H9 (cell line): ENCODE data around the gene ADCY1. TPM values are rescaled to one million over a fixed set of nuclear protein-coding genes. Genes with fewer than 3 reads are reported as not detected.

Source experiments
- DNase-seq: peaks from one replicate; pipeline ENCODE4 v3.0.0-alpha.2; 2017
- H2AFZ ChIP-seq: one replicate; pipeline ENCODE4 v1.6.1; 2013; ENCODE audit warnings: mild to moderate bottlenecking, low read length, control low read depth, moderate library complexity
- H2AK5ac ChIP-seq: 2 replicates; pipeline ENCODE4 v1.6.1; 2013; ENCODE audit warnings: low read length, control low read depth, mixed read lengths; ENCODE audit not compliant: insufficient read length
- H2BK120ac ChIP-seq: one replicate; pipeline ENCODE4 v1.6.1; 2013; ENCODE audit warnings: low read depth, mild to moderate bottlenecking, low read length, control low read depth, inconsistent platforms; ENCODE audit not compliant: poor library complexity, severe bottlenecking
- H2BK12ac ChIP-seq: 2 replicates; pipeline ENCODE4 v1.6.1; 2013; ENCODE audit warnings: low read length, control low read depth, mixed read lengths, low read depth; ENCODE audit not compliant: insufficient read length
- H2BK15ac ChIP-seq: 2 replicates; pipeline ENCODE4 v1.6.1; 2013; ENCODE audit warnings: low read depth, low read length, control low read depth
- H2BK20ac ChIP-seq: one replicate; pipeline ENCODE4 v1.6.1; 2013; ENCODE audit warnings: low read depth, mild to moderate bottlenecking, low read length, control low read depth, inconsistent platforms; ENCODE audit not compliant: poor library complexity, severe bottlenecking
- H2BK5ac ChIP-seq: 2 replicates; pipeline ENCODE4 v1.6.1; 2013; ENCODE audit warnings: low read length, control low read depth, mixed read lengths; ENCODE audit not compliant: insufficient read length
- H3K14ac ChIP-seq: 2 replicates; pipeline ENCODE4 v1.6.1; 2013; ENCODE audit warnings: low read length, control low read depth; ENCODE audit not compliant: insufficient read depth
- H3K18ac ChIP-seq: 2 replicates; pipeline ENCODE4 v1.6.1; 2013; ENCODE audit warnings: low read depth, mild to moderate bottlenecking, mixed read lengths, low read length, control low read depth; ENCODE audit not compliant: insufficient read length
- H3K23ac ChIP-seq: 2 replicates; pipeline ENCODE4 v1.6.1; 2013; ENCODE audit warnings: low read length, control low read depth, mixed read lengths, low read depth; ENCODE audit not compliant: insufficient read length
- H3K23me2 ChIP-seq: 2 replicates; pipeline ENCODE4 v1.6.1; 2013; ENCODE audit warnings: low read depth, mild to moderate bottlenecking, mixed read lengths, low read length, control low read depth; ENCODE audit not compliant: insufficient read length, poor library complexity, severe bottlenecking
- H3K27ac ChIP-seq: 2 replicates; pipeline ENCODE4 v1.5.1; 2013; ENCODE audit warnings: low read length, control low read depth, mixed read lengths, low read depth; ENCODE audit not compliant: insufficient read length
- H3K27me3 ChIP-seq: 2 replicates; pipeline ENCODE4 v1.6.1; 2013; ENCODE audit warnings: low read length, control low read depth, inconsistent platforms; ENCODE audit not compliant: insufficient read depth
- H3K4ac ChIP-seq: 2 replicates; pipeline ENCODE4 v1.6.1; 2013; ENCODE audit warnings: low read depth, mild to moderate bottlenecking, control low read depth, inconsistent platforms, low read length, moderate library complexity
- H3K4me1 ChIP-seq: 2 replicates; pipeline ENCODE4 v1.6.1; 2013; ENCODE audit warnings: low read length, control low read depth, inconsistent platforms; ENCODE audit not compliant: insufficient read depth
- H3K4me2 ChIP-seq: 2 replicates; pipeline ENCODE4 v1.6.1; 2013; ENCODE audit warnings: low read length, control low read depth, mixed read lengths; ENCODE audit not compliant: insufficient read length, insufficient read depth
- H3K56ac ChIP-seq: 2 replicates; pipeline ENCODE4 v1.6.1; 2013; ENCODE audit warnings: low read depth, mild to moderate bottlenecking, mixed read lengths, low read length, control low read depth; ENCODE audit not compliant: insufficient read length
- H3K79me1 ChIP-seq: 2 replicates; pipeline ENCODE4 v1.6.1; 2013; ENCODE audit warnings: low read depth, mild to moderate bottlenecking, moderate library complexity, low read length, control low read depth, inconsistent platforms; ENCODE audit not compliant: insufficient read depth, poor library complexity, severe bottlenecking
- H3K79me2 ChIP-seq: 2 replicates; pipeline ENCODE4 v1.6.1; 2013; ENCODE audit warnings: low read length, control low read depth, inconsistent platforms; ENCODE audit not compliant: insufficient read depth
- H3K9ac ChIP-seq: 2 replicates; pipeline ENCODE4 v1.6.1; 2013; ENCODE audit warnings: low read length, control low read depth, mixed read lengths; ENCODE audit not compliant: insufficient read length; ENCODE audit errors: extremely low read depth
- H3K9me3 ChIP-seq: one replicate; pipeline ENCODE4 v1.6.1; 2013; ENCODE audit warnings: low read depth, low read length, inconsistent platforms; ENCODE audit not compliant: control insufficient read depth
- H3T11ph ChIP-seq: one replicate; pipeline ENCODE4 v1.6.1; 2013; ENCODE audit warnings: mild to moderate bottlenecking, low read length, control low read depth, inconsistent platforms
- H4K20me1 ChIP-seq: one replicate; pipeline ENCODE4 v1.6.1; 2013; ENCODE audit not compliant: control insufficient read depth, insufficient read length, insufficient read depth
- H4K5ac ChIP-seq: 2 replicates; pipeline ENCODE4 v1.6.1; 2013; ENCODE audit warnings: low read depth, mild to moderate bottlenecking, mixed read lengths, low read length, control low read depth; ENCODE audit not compliant: insufficient read length
- H4K8ac ChIP-seq: replicated peaks from 2 replicates; pipeline ENCODE4 v1.6.1; 2013; ENCODE audit warnings: low read length, control low read depth, mixed read lengths, low read depth; ENCODE audit not compliant: insufficient read length
- H4K91ac ChIP-seq: 2 replicates; pipeline ENCODE4 v1.6.1; 2013; ENCODE audit warnings: low read depth, mild to moderate bottlenecking, moderate library complexity, mixed read lengths, low read length, control low read depth; ENCODE audit not compliant: insufficient read length
- H3K27ac Mint-ChIP-seq, 3 experiments: 2 replicates in 2 of 3; 3 replicates in 1 of 3; pipeline ENCODE4 v1.8.0; 2020 to 2021; ENCODE audit warnings: mixed read lengths in 3 of 3, mild to moderate bottlenecking in 1 of 3, moderate library complexity in 1 of 3
- H3K27me3 Mint-ChIP-seq: 2 replicates; pipeline ENCODE4 v1.8.0; 2021; ENCODE audit warnings: low read depth, mild to moderate bottlenecking, moderate library complexity, mixed read lengths
- H3K36me3 Mint-ChIP-seq, 3 experiments: 2 replicates in 2 of 3; 3 replicates in 1 of 3; pipeline ENCODE4 v1.8.0; 2020 to 2021; ENCODE audit warnings: low read depth in 3 of 3, mixed read lengths in 3 of 3; ENCODE audit not compliant: insufficient read depth in 1 of 3
- H3K4me1 Mint-ChIP-seq, 2 experiments: 2 replicates each; pipeline ENCODE4 v1.8.0; 2020; ENCODE audit warnings: mixed read lengths in 2 of 2
- H3K4me3 Mint-ChIP-seq, 2 experiments: 2 replicates in 1 of 2; 3 replicates in 1 of 2; pipeline ENCODE4 v1.8.0; 2020 to 2021; ENCODE audit warnings: mild to moderate bottlenecking in 2 of 2, mixed read lengths in 2 of 2, moderate library complexity in 1 of 2
- H3K9me3 Mint-ChIP-seq, 2 experiments: 2 replicates in 1 of 2; 3 replicates in 1 of 2; pipeline ENCODE4 v1.8.0; 2020; ENCODE audit warnings: mild to moderate bottlenecking in 2 of 2, mixed read lengths in 2 of 2, moderate library complexity in 1 of 2
- CTCF ChIP-seq: fragments of 200-600 bp; sonication (generic); conservative IDR thresholded peaks from 3 replicates; pipeline ENCODE4 v1.8.0; 2021; ENCODE audit warnings: antibody characterized with exemption, mild to moderate bottlenecking
- WGBS: extraction: QIAGEN DNeasy Blood & Tissue Kit; methylation state at CpG from one replicate; pipeline ENCODE4 v1.1.7; 2013; ENCODE audit warnings: missing lambda C conversion rate, low lambda C conversion rate, mixed read lengths; ENCODE audit not compliant: insufficient read length; ENCODE audit errors: extremely low coverage; 5-methylcytosine and 5-hydroxymethylcytosine counted together
- total RNA-seq: library from RNA; stranded (reverse); gene quantifications from 2 replicates; pipeline ENCODE4 v1.2.1, GENCODE V29; 2021

Gene ADCY1
- total RNA-seq, 1 experiment from 2014 or later, result 21.6 TPM

GRCh38 chr7:45692031-45692430 lies 117.9 kb downstream of the ADCY1 start:
- no peak overlapping the region for H4K8ac ChIP-seq
- WGBS, result no CpG with 5 or more reads among the region's 3 CpGs
- no peak for TF ChIP-seq CTCF
- Mint-ChIP-seq H3K36me3 (peaks cover 0 to 12% (median 7%) of the 10 kb centered on the region in 3 experiments; a peak in 5 of 7 replicates), H3K9me3 (no peaks in the 10 kb centered on the region), H3K4me1 (no peaks in the 10 kb centered on the region), H3K27ac (no peak overlapping the region), H3K4me3 (no peak overlapping the region), H3K27me3 (no peaks in the 10 kb centered on the region)
- no peak overlapping the region for H3T11ph ChIP-seq
- H2BK15ac ChIP-seq, result no peak overlapping the region
- H3K56ac ChIP-seq, result no peak overlapping the region
- H2BK5ac ChIP-seq, result no peak overlapping the region
- no peaks in the 10 kb centered on the region for H3K4me1 ChIP-seq
- no peak overlapping the region for H3K14ac ChIP-seq
- H3K27me3 ChIP-seq, result no peaks in the 10 kb centered on the region
- H3K27ac ChIP-seq, result no peak overlapping the region
- no peaks in the 10 kb centered on the region for H3K9me3 ChIP-seq
- no peak overlapping the region for H2AK5ac ChIP-seq
- H3K79me1 ChIP-seq, result no peaks in the 10 kb centered on the region
- DNase-seq, result no peak
- no peaks in the 10 kb centered on the region for H3K79me2 ChIP-seq
- H3K23me2 ChIP-seq, result no peaks in the 10 kb centered on the region
- H3K4ac ChIP-seq, result no peak overlapping the region
- no peak overlapping the region for H3K23ac ChIP-seq
- no peak overlapping the region for H3K18ac ChIP-seq
- no peak overlapping the region for H2BK120ac ChIP-seq
- H2AFZ ChIP-seq, result no peak overlapping the region
- no peak overlapping the region for H2BK12ac ChIP-seq
- no peaks in the 10 kb centered on the region for H4K20me1 ChIP-seq
- H2BK20ac ChIP-seq, result no peak overlapping the region
- H3K4me2 ChIP-seq, result no peak overlapping the region
- H3K9ac ChIP-seq, result no peak overlapping the region
- H4K91ac ChIP-seq, result no peak overlapping the region
- H4K5ac ChIP-seq, result no peak overlapping the region
